Effector memory CD8-positive, alpha-beta T cell (primary cell): ENCODE results near the gene TAX1BP3.
A peak's percentile ranks its signal among the peaks of the same experiment; 100 is the strongest.

Experiments used
- ATAC-seq: fragments of 150-1000 bp; cut with Tn5 transposase; replicated peaks from 2 replicates; pipeline ENCODE4 v1.10.0; 2021; ENCODE audit warnings: mild to moderate bottlenecking, moderate library complexity
- DNase-seq, 3 experiments: peaks; one replicate each; pipeline ENCODE4 v3.0.0; 2021
- H3K27ac Mint-ChIP-seq, 2 donors: one replicate each; pipeline ENCODE4 v1.8.0; 2022; ENCODE audit warnings: mild to moderate bottlenecking in 2 of 2, mixed read lengths in 2 of 2, moderate library complexity in 2 of 2
- H3K27me3 Mint-ChIP-seq, 2 donors: one replicate each; pipeline ENCODE4 v1.8.0; 2022; ENCODE audit warnings: mixed read lengths in 2 of 2
- H3K36me3 Mint-ChIP-seq: one replicate; pipeline ENCODE4 v1.8.0; 2022; ENCODE audit warnings: mild to moderate bottlenecking, moderate library complexity, mixed read lengths; ENCODE audit not compliant: insufficient read depth
- H3K4me1 Mint-ChIP-seq, 2 donors: one replicate each; pipeline ENCODE4 v1.8.0; 2022; ENCODE audit warnings: low read depth in 2 of 2, mixed read lengths in 2 of 2
- H3K4me3 Mint-ChIP-seq, 2 donors: one replicate each; pipeline ENCODE4 v1.8.0; 2022; ENCODE audit warnings: mild to moderate bottlenecking in 2 of 2, mixed read lengths in 2 of 2, moderate library complexity in 2 of 2
- H3K9me3 Mint-ChIP-seq, 2 donors: one replicate each; pipeline ENCODE4 v1.8.0; 2022; ENCODE audit warnings: mixed read lengths in 2 of 2

The TAX1BP3 gene

DNA sequence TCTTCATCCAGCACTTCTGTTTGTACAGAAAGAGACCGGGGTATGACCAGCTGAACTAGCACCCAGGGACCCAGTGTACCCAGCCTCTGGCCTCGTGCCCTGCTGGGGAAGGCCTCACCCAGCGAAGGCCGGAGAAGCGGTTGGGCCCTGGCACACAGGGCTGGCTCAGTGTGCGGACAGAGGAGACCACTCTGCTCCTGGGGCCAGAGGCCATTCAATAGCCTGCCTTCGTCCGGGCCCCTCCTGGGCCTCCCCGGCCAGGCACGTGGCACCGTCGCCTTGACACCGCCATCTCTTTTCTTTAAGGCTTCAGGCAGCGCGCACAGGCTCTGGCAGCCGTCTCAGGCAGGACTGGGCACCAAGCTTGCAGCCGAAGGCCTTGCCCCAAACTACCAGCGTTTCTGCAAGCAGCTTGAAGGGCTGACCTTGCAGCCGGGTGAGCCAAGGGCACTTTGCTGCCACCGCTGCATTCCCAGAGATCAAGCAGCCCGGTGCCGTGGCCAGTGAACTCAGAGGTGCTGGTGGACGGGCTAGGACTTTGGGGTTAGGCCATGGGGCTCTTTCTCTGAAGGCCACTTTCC is 8.0 kb downstream of the TAX1BP3 start:
- Mint-ChIP-seq H3K27ac (no peak overlapping the region), H3K27me3 (no peaks in the 10 kb centered on the region), H3K9me3 (no peaks in the 10 kb centered on the region), H3K4me3 (no peak overlapping the region), H3K4me1 (no peaks in the 10 kb centered on the region), H3K36me3 (no peaks in the 10 kb centered on the region)
- ATAC-seq (no peak), DNase-seq (no peak)

DNA sequence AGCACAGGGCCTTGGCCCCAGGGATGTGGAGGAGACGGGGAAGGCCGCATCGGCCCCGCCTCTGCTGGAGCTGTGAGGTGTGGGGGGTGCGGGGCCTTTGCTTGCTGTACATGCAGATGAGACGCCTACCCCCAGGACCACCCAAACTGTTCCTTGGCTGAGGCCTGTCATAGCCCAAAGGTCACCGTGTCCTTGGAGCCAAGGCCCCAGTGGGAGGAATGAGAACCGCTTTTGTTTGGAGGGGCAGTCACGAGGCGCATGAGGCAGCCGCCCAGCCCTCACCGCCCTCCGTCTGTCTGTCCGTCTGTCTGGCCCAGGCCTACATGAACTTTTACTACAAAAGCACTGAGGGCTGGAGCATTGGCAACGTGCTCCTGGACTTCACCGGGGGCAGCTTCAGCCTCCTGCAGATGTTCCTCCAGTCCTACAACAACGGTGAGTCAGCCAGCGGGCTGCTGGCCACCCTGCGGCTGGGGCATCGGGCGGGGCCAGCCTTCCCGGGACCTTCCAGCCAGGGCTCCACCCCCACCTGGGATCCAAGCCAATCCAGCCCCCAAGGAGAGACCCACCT is 8.8 kb downstream of the TAX1BP3 start:
- no peak overlapping the region for H3K27ac Mint-ChIP-seq
- H3K4me1 Mint-ChIP-seq: no peaks in the 10 kb centered on the region
- H3K9me3 Mint-ChIP-seq: no peaks in the 10 kb centered on the region
- H3K36me3 Mint-ChIP-seq: no peaks in the 10 kb centered on the region
- DNase-seq: no peak
- no peak overlapping the region for H3K4me3 Mint-ChIP-seq
- ATAC-seq: no peak
- H3K27me3 Mint-ChIP-seq: no peaks in the 10 kb centered on the region

DNA sequence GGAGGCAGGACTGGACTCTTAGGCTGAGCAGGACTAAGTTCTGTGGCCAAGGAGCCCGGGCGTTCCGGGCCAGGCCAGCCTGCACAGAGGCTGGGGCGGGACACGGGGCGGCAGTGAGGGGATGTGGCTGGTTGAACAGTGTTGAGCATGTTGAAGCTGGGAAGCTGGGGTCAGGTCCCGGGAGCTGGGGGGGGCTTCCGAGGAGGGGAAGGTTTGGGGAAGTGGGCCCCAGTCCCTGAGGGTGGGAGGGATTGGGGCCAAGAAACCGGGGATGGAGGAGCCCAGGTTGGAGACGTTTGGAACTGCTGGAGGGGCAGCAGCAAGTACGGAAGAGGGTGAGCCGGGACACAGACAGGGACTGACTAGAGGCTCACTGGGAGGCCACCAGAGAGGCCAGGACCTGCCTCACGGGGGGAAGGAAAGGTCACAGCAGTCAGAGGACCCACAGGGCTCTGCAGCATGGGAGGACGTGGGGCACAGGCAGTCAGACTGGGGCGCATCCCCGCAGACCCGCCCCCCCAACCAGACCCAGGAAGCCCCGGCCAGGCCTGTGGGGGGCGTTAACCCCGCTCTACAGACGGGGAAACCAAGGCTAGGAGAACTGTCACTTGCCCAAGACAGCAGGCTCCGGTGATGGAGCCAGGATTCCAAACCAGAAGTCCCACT is 9.5 kb downstream of the TAX1BP3 start:
- H3K27me3 Mint-ChIP-seq: no peaks in the 10 kb centered on the region
- no peaks in the 10 kb centered on the region for H3K9me3 Mint-ChIP-seq

DNA sequence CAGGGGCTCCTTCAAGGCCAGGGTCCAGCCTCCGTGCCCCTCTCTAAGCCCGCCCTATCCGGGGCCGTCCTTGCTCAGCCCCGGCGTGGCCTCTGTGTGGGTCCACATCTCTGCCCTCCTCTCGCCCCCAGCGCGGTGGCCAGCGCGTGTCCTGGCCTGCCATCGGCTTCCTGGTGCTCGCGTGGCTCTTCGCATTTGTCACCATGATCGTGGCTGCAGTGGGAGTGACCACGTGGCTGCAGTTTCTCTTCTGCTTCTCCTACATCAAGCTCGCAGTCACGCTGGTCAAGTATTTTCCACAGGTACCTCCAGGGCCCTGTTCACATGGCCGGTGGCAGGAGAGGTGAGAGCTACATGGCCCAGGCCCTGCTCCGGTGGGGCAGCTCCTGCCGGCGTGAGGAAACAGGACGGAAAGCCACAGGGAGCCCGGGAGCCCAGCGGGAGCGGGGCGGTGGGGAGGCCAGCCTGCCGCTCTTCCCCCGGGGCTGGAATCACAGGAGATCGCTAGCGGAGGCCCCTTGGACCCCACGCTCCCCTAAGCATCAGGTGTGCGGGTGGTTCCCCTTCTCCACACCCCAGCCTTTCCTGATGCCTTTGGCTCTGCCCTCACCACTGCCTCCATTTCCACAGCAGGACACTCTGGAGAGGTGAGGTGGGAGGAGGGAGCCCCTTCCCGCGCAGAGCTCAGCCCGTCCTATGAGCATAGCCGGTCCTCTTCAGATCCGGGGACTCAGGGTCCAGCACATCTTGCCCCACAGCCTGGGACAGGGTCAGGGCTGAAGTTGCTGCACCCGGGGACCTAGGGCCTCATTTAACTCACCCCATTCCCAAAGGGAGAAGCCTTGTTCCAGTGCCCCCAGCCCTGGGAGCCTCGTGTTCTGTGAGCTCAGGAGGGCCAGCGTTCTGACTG is 10.2 kb downstream of the TAX1BP3 start:
- Mint-ChIP-seq H3K4me1 (no peaks in the 10 kb centered on the region), H3K27ac (no peak overlapping the region), H3K36me3 (no peaks in the 10 kb centered on the region), H3K4me3 (no peak overlapping the region), H3K27me3 (no peaks in the 10 kb centered on the region), H3K9me3 (no peaks in the 10 kb centered on the region)
- ATAC-seq (no peak), DNase-seq (no peak)

More for the DNA sequence above, 9.5 kb downstream of the TAX1BP3 start:
- ATAC-seq (no peak), DNase-seq (no peak)
- Mint-ChIP-seq H3K36me3 (no peaks in the 10 kb centered on the region), H3K4me1 (no peaks in the 10 kb centered on the region), H3K27ac (no peak overlapping the region), H3K4me3 (no peak overlapping the region)

DNA sequence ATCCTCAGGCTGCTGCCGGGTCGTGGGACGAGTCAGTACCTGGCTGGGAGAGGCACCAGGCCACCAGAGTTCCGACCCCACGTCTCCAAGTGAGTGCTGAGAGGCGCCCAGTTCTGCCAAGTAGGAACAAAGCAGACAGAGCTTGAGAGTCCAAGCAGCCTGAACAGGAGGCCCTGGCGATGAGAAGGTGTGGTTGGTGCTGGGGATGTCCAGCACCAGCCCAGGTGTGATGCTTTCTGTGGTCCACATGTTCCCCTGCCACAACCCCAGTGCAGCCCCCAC is 10.8 kb downstream of the TAX1BP3 start:
- H3K27me3 Mint-ChIP-seq: no peaks in the 10 kb centered on the region
- ATAC-seq: no peak
- no peaks in the 10 kb centered on the region for H3K4me1 Mint-ChIP-seq
- H3K4me3 Mint-ChIP-seq: no peak overlapping the region
- H3K9me3 Mint-ChIP-seq: no peaks in the 10 kb centered on the region
- no peak overlapping the region for H3K27ac Mint-ChIP-seq
- DNase-seq: no peak
- H3K36me3 Mint-ChIP-seq: no peaks in the 10 kb centered on the region

DNA sequence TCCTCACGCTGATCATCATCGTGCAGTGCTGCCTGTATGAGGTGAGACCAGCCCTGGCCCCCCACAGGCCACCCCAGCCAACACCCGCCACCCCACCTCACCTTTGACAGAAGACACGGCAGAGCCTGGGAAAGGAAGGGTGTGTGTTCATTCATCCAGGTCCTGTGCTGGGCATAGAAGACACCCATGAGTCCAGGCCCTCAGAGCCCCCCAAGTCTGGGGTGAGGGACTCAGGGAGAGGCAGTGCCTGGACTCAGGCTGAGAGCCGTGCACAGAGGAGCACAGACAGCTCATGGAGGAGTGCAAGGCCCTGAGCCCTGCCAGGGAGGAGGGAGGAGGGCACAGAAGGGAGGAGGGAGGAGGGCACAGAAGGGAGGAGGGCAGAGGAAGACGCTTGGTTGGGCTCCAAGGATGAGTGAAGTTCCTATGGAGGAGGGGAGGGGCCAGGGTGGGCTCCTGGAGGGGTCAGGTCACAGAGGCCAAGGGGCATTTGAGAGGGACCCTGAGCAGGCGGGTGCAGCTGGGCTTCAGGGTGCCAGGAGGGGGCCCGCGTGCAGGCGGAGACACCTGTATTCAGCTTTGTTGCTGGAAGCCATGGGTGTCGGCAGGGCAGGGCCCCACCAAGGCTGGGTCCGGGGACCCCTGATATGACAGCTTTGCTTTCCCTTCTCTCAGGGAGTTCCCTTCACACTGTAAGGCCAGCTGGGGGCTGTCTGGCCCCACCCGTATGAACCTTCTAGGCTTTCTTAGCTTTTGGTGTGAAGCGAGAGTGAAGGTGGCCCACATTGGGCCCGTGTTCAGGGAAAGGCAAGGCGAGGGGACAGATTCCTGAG is 11.4 kb downstream of the TAX1BP3 start:
- Mint-ChIP-seq H3K4me1 (no peaks in the 10 kb centered on the region), H3K4me3 (no peak overlapping the region), H3K27me3 (no peaks in the 10 kb centered on the region), H3K9me3 (no peaks in the 10 kb centered on the region), H3K36me3 (no peaks in the 10 kb centered on the region), H3K27ac (no peak overlapping the region)
- DNase-seq: no peak
- ATAC-seq: no peak

DNA sequence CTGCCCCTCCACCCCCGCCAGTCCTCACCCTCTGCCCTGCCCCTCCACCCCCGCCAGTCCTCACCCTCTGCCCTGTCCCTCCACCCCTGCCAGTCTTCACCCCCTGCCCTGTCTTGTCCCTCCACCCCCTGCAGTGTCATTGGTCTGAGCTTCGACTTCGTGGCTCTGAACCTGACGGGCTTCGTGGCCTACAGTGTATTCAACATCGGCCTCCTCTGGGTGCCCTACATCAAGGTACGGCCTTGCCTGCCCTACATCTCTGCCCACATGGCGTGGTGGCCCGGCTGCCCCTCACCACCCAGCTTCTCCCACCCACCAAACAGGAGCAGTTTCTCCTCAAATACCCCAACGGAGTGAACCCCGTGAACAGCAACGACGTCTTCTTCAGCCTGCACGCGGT is 12.0 kb downstream of the TAX1BP3 start:
- no peaks in the 10 kb centered on the region for H3K4me1 Mint-ChIP-seq
- H3K36me3 Mint-ChIP-seq: no peaks in the 10 kb centered on the region
- no peak overlapping the region for H3K27ac Mint-ChIP-seq
- no peaks in the 10 kb centered on the region for H3K27me3 Mint-ChIP-seq
- H3K4me3 Mint-ChIP-seq: no peak overlapping the region
- H3K9me3 Mint-ChIP-seq: no peaks in the 10 kb centered on the region
- DNase-seq: no peak
- ATAC-seq: no peak

DNA sequence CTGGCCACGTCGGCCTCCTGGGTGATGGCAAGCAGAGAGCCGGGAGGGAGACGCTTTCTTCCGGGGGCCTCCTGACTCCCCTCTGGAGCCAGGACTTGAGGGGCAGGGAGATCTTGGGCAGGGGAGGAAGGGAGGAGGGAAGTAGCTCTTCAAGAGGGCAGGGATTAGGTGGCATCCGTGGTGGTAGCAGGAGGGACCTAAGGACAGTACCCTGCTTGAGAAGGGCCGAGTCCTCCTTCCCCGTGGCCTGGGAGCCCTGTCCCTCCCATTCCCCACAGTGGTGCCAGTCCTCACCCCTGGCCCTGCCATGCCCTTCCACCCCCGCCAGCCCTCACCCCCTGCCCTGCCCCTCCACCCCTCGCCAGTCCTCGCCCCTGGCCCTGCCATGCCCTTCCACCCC is 12.6 kb downstream of the TAX1BP3 start:
- no peaks in the 10 kb centered on the region for H3K36me3 Mint-ChIP-seq
- no peak for ATAC-seq
- peak overlapping the region in 1 of 2 donors; percentile 22 for H3K27ac Mint-ChIP-seq
- no peaks in the 10 kb centered on the region for H3K27me3 Mint-ChIP-seq
- no peak for DNase-seq
- no peaks in the 10 kb centered on the region for H3K4me1 Mint-ChIP-seq
- H3K4me3 Mint-ChIP-seq: no peak overlapping the region
- no peaks in the 10 kb centered on the region for H3K9me3 Mint-ChIP-seq

DNA sequence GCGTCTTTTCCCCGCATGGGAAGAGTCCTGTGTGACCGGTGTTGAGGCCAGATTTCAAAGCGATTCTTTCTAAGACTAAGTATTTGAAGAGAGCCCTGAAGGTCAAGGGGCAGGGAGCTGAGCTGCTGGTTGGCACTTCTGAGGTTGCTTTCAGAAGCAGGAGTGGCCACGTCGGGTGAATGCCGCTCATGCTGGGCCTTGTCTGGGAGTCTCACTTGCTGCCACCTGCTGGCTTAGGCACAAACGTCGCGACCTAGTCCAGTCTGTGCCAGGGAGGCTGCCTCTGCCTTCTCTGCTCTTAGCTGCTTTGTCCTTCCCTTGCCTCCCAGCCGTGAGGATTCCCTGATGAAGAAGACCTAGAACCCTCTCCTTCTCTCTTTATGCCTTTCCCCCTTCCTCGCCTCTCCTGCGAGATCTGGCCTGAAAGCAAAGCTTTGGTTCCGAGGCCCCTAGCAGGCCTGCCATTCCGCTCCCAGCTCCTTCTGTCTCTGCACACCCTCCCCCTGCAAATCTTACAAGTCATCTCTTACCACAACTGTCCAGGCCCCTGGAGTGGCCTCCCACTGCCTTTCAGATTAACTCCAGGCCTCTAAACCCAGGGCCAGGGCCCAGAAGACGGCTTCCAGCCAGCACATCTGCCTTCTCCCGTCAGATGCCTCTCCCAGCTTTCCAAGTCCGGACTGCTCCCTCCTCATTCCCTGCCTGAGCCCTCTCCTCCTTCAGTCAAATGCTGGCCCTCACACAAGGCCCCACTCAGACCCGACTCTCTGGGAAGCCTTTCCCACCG is 20.4 kb downstream of the TAX1BP3 start:
- ATAC-seq (no peak), DNase-seq (peak in 1 of 3 experiments; percentile 12)
- no peak overlapping the region for H3K27ac Mint-ChIP-seq
- no peak overlapping the region for H3K4me3 Mint-ChIP-seq
- peaks cover 0 to 3% of the 10 kb centered on the region in 2 donors for H3K4me1 Mint-ChIP-seq
- no peaks in the 10 kb centered on the region for H3K27me3 Mint-ChIP-seq
- H3K36me3 Mint-ChIP-seq: no peaks in the 10 kb centered on the region
- H3K9me3 Mint-ChIP-seq: no peaks in the 10 kb centered on the region

DNA sequence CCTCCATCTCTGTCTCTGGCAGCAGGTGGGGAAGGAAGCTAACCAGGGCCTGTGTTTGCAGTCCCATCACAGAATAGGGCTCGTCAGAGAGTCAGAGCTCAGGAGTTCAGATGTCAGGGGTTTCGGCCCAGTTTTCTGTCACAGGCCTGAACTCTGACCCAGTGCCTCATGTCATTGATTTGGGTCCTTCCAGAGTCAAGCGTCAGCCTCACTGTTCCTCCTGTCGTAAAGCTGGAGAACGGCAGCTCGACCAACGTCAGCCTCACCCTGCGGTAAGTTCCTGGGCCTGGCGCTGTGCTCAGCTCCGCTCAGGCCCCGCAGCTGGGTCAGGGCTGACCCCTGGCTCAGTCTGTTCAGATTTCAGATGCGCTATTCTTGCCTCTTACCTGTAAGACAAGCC is 21.1 kb downstream of the TAX1BP3 start:
- Mint-ChIP-seq H3K36me3 (no peaks in the 10 kb centered on the region), H3K9me3 (no peaks in the 10 kb centered on the region), H3K4me1 (peaks cover 0 to 3% of the 10 kb centered on the region in 2 donors), H3K27me3 (no peaks in the 10 kb centered on the region), H3K4me3 (no peak overlapping the region), H3K27ac (no peak overlapping the region)
- DNase-seq (no peak), ATAC-seq (no peak)

DNA sequence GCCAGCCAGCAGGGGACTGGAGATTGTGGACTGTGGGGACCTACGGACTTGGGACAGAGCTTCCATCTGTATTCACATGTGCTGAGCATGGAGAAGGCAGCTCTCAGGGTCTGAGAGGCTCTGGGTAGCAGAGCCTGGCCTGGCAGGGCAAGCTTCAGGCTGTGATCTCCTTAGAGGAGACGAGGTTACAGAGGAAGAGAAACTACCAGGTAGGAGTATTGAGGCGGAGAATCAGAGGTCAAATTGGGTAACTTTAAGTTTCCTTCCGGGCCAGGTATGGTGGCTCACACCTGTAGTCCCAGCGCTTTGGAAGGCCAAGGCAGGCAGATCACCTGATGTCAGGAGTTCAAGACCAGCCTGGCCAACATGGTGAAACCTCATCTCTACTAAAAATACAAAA is 23.1 kb downstream of the TAX1BP3 start:
- Mint-ChIP-seq H3K4me3 (no peak overlapping the region), H3K9me3 (no peaks in the 10 kb centered on the region), H3K4me1 (peaks cover 0 to 3% of the 10 kb centered on the region in 2 donors), H3K27ac (no peak overlapping the region), H3K27me3 (no peaks in the 10 kb centered on the region), H3K36me3 (no peaks in the 10 kb centered on the region)
- DNase-seq (no peak), ATAC-seq (no peak)

DNA sequence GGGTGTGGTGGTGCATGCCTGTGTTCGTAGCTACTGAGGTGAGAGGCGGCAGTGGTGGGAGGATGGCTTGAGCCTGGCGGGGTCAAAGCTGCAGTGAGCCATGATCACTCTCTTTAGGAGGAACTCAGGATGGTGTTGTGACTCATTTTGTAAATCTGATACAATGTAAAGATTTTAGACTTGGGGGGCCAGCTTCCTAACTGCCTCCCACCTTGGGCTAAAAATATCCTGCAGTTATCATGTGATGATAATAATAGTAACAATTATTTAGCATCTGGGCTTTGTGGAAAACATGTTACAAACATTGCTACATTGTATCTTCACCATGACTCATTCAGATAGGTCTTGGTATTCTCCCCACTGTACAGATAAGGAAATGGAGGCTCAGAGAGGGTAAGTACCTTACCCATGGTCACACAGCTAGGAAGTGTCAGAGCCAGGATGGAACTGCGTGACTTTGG is 24.5 kb downstream of the TAX1BP3 start:
- ATAC-seq (no peak), DNase-seq (no peak)
- no peaks in the 10 kb centered on the region for H3K9me3 Mint-ChIP-seq
- H3K27me3 Mint-ChIP-seq: no peaks in the 10 kb centered on the region
- no peak overlapping the region for H3K27ac Mint-ChIP-seq
- no peak overlapping the region for H3K4me3 Mint-ChIP-seq
- peaks cover 0 to 3% of the 10 kb centered on the region in 2 donors for H3K4me1 Mint-ChIP-seq
- H3K36me3 Mint-ChIP-seq: no peaks in the 10 kb centered on the region
